ENCODE results near the gene PNMA8A.

GRCh38 chr19:46517471-46517870, 46.1 kb upstream of the PNMA8A start:
- no peak for TF ChIP-seq POLR2A (IDR thresholded peaks at IDR 0.05)
- TF ChIP-seq CTCF (IDR thresholded peaks at IDR 0.05) = no peak

Measured in esophagus squamous epithelium (tissue), 4 donors.